ENCODE data around the gene FBXO34. TPM values are rescaled to one million over a fixed set of nuclear protein-coding genes. Genes with fewer than 3 reads are reported as not detected.

Gene FBXO34
- total and polyA plus RNA-seq, 9 of the 15 experiments (the other 6 are each of a cell fraction or from before 2014, with no cell fraction given), result 6.3 to 24.9 (median 16.2) TPM

- TF ChIP-seq SIN3A (IDR thresholded peaks at IDR 0.05; ENCODE audit: borderline replicate concordance in 2 of 2, control insufficient read depth in 1 of 2, low read depth in 2 of 2, low read length in 2 of 2) (no peak), STAT5B (CRISPR knock-in tag; IDR thresholded peaks at IDR 0.05) (no peak), ESRRA (IDR thresholded peaks at IDR 0.05; ENCODE audit: borderline replicate concordance, low read depth) (peak; percentile 57; the same call in 1 of the 2 replicates), MCM2 (IDR thresholded peaks at IDR 0.05; ENCODE audit: low read depth) (no peak), ETV5 (CRISPR knock-in tag; IDR thresholded peaks at IDR 0.05; ENCODE audit: low read depth) (peak; percentile 22; the same call in 1 of the 2 replicates), ETS1 (conservative IDR thresholded peaks at IDR 0.05; ENCODE audit: control insufficient read depth, low read depth, low read length) (no peak), NR3C1 (CRISPR knock-in tag; IDR thresholded peaks at IDR 0.05) (no peak), STAG1 (CRISPR knock-in tag; IDR thresholded peaks at IDR 0.05; ENCODE audit: borderline replicate concordance) (no peak), ZBTB49 (CRISPR knock-in tag; IDR thresholded peaks at IDR 0.05; ENCODE audit: borderline replicate concordance) (no peak), ZNF311 (CRISPR knock-in tag; IDR thresholded peaks at IDR 0.05) (no peak), KLF13 (tag; IDR thresholded peaks at IDR 0.05; ENCODE audit: borderline replicate concordance, low read depth) (no peak), DACH1 (IDR thresholded peaks at IDR 0.05; ENCODE audit: partially characterized antibody) (no peak), NBN (IDR thresholded peaks at IDR 0.05; ENCODE audit: low read depth) (no peak; the same call in none of the 2 replicates), MCM3 (IDR thresholded peaks at IDR 0.05) (no peak), ZFP30 (CRISPR knock-in tag; IDR thresholded peaks at IDR 0.05; ENCODE audit: borderline replicate concordance) (no peak), SMARCC2 (IDR thresholded peaks at IDR 0.05; ENCODE audit: low read depth) (peak; percentile 68; the same call in 1 of the 2 replicates), NFE2 (IDR thresholded peaks at IDR 0.05; ENCODE audit: low read depth) (0 out of 2 replicates have a peak, but pooled peaks have one; percentile 15), SAFB2 (IDR thresholded peaks at IDR 0.05; ENCODE audit: borderline replicate concordance, low read depth, low read length, severe bottlenecking) (no peak), COPS2 (conservative IDR thresholded peaks at IDR 0.05) (no peak), NONO (IDR thresholded peaks at IDR 0.05; ENCODE audit: low read depth in 2 of 2, low read length in 1 of 2) (no peak), MXD1 (CRISPR knock-in tag; IDR thresholded peaks at IDR 0.05; ENCODE audit: borderline replicate concordance, poor library complexity, severe bottlenecking) (no peak), RAD51 (IDR thresholded peaks at IDR 0.05; ENCODE audit: borderline replicate concordance, low read depth) (no peak)
- TF ChIP-seq, protein P1, sequence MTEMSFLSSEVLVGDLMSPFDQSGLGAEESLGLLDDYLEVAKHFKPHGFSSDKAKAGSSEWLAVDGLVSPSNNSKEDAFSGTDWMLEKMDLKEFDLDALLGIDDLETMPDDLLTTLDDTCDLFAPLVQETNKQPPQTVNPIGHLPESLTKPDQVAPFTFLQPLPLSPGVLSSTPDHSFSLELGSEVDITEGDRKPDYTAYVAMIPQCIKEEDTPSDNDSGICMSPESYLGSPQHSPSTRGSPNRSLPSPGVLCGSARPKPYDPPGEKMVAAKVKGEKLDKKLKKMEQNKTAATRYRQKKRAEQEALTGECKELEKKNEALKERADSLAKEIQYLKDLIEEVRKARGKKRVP (CRISPR knock-in tag; IDR thresholded peaks at IDR 0.05), result peak; percentile 41; the same call in 1 of the 2 replicates
Observed at GRCh38 chr14:55383541-55384140, 112.4 kb downstream of the FBXO34 start (continued).
